CD4-positive, alpha-beta T cell (primary cell): ENCODE data around the gene ZNHIT3. TPM values are rescaled to one million over a fixed set of nuclear protein-coding genes. Genes with fewer than 3 reads are reported as not detected.

Experiments
- ATAC-seq: fragments of 200-7000 bp; cut with Tn5 transposase; one replicate; pipeline ENCODE4 v1.10.0; 2022; ENCODE audit warnings: mild to moderate bottlenecking; ENCODE audit not compliant: poor library complexity
- CTCF ChIA-PET: fragments of 350-600 bp; sonication (Branson Sonifier 250); formaldehyde crosslinking; loops from one replicate; lab custom pipeline; 2021; ENCODE audit warnings: antibody characterized with exemption, inconsistent platforms; lab: Charles Lee
- POLR2A ChIA-PET: fragments of 350-600 bp; sonication (Branson Sonifier 250); formaldehyde crosslinking; loops from one replicate; lab custom pipeline; 2021; ENCODE audit warnings: antibody characterized with exemption, inconsistent platforms; lab: Charles Lee
- DNase-seq, 14 experiments: peaks; one replicate each; pipeline ENCODE4 v3.0.0-alpha.2; 2013 to 2020; ENCODE audit warnings: mixed read lengths in 2 of 14
- H3K27ac ChIP-seq, 2 donors: one replicate each; pipeline versions ENCODE4 v1.5.1 to v1.7.0; 2013; ENCODE audit warnings: low read length in 2 of 2, low read depth in 1 of 2, mild to moderate bottlenecking in 1 of 2
- H3K27me3 ChIP-seq, 2 experiments: 1 replicate in 1 of 2; 2 replicates in 1 of 2; pipeline versions ENCODE4 v1.6.1 to v1.7.0; 2013; ENCODE audit warnings: low read length in 2 of 2, control low read depth in 1 of 2, mild to moderate bottlenecking in 1 of 2, moderate library complexity in 1 of 2; ENCODE audit not compliant: insufficient read depth in 2 of 2, control insufficient read depth in 1 of 2
- H3K36me3 ChIP-seq: one replicate; pipeline ENCODE4 v1.6.1; 2013; ENCODE audit warnings: low read length, control low read depth; ENCODE audit not compliant: insufficient read depth
- H3K4me1 ChIP-seq: one replicate; pipeline ENCODE4 v1.6.1; 2013; ENCODE audit warnings: low read length, control low read depth; ENCODE audit not compliant: insufficient read depth
- H3K4me3 ChIP-seq: one replicate; pipeline ENCODE4 v1.5.1; 2013; ENCODE audit warnings: mild to moderate bottlenecking, low read length, moderate library complexity
- H3K9me3 ChIP-seq, 2 experiments: 1 replicate in 1 of 2; 2 replicates in 1 of 2; pipeline versions ENCODE4 v1.6.1 to v1.7.0; 2013; ENCODE audit warnings: low read length in 2 of 2, mild to moderate bottlenecking in 2 of 2, control low read depth in 1 of 2, moderate library complexity in 1 of 2; ENCODE audit not compliant: control insufficient read depth in 1 of 2, insufficient read depth in 1 of 2
- H3K27ac Mint-ChIP-seq: one replicate; pipeline ENCODE4 v1.8.0; 2020; ENCODE audit warnings: mixed read lengths
- H3K27me3 Mint-ChIP-seq: one replicate; pipeline ENCODE4 v1.8.0; 2021; ENCODE audit warnings: mixed read lengths
- H3K36me3 Mint-ChIP-seq: one replicate; pipeline ENCODE4 v1.8.0; 2021; ENCODE audit warnings: low read depth, mixed read lengths
- H3K4me1 Mint-ChIP-seq: one replicate; pipeline ENCODE4 v1.8.0; 2021; ENCODE audit warnings: low read depth, mixed read lengths
- H3K4me3 Mint-ChIP-seq: one replicate; pipeline ENCODE4 v1.8.0; 2020; ENCODE audit warnings: mild to moderate bottlenecking, mixed read lengths
- H3K9me3 Mint-ChIP-seq: one replicate; pipeline ENCODE4 v1.8.0; 2020; ENCODE audit warnings: mixed read lengths
- CTCF ChIP-seq: fragments of 200-600 bp; IDR thresholded peaks from one replicate; pipeline ENCODE4 v1.8.0; 2022; ENCODE audit warnings: antibody characterized with exemption, mild to moderate bottlenecking
- intact Hi-C, 2 experiments: fragments of 100-400 bp; cut with DNase I in 1 of 2; cut with micrococcal nuclease in 1 of 2; formaldehyde crosslinking; loops; one replicate each; pipeline versions ENCODE4 v1.15.1 to v1.9.0; 2023 to 2025; cut with DNase I, micrococcal nuclease
- total RNA-seq, 174 experiments: library from RNA in 2 of 174; stranded (reverse) in 2 of 174; gene quantifications; one replicate each; pipeline ENCODE4 v1.2.3 and lab custom pipeline; 2021 to 2026

ZNHIT3 gene
- total RNA-seq, 2 experiments from 2014 or later, result 70.2 to 73.9 TPM

DNA sequence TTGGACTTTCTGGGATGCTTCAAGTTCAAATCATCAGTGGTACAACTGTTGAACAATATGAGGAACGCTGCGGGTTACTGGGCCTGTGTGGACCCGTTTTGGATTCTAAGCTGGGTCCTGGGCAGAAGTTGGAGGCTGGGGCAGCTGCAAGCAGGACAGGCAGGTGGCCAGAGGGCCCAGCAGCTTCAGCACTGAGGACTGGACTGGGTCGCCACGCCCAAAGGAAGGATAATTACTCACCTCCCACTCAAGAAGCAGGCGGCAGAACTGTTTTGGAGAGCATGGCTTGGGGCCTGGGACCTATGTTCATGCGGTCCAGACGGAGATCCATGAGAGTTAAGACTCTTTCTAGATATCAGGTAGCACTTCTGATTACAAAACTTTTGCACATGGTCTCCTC, 1.5 kb upstream of the ZNHIT3 start:
- ChIA-PET POLR2A (interaction anchor here (1.3 to 4.6 kb wide), 3 partner anchors 50 to 61 kb away, joined by 4 to 31 read pairs (median 23); partner anchors contain the start of genes GGNBP2, MYO19 and PIGW), CTCF (no interaction called here)
- H3K4me3 ChIP-seq, result no peak overlapping the region
- TF ChIP-seq CTCF, result no peak
- H3K4me1 ChIP-seq, result peaks cover 45% of the 10 kb centered on the region
- intact Hi-C loops, result loop anchor here (5.0 to 10.0 kb wide), 7 partner anchors 47 to 1000 kb away; partner anchors contain the start of genes DHRS11 (in 1 of the 2), DUSP14 (in 1 of the 2), LYZL6 (in 1 of the 2) and MYO19 (in 1 of the 2)
- Mint-ChIP-seq H3K4me1 (peaks cover 33% of the 10 kb centered on the region), H3K9me3 (no peaks in the 10 kb centered on the region), H3K36me3 (peaks cover 23% of the 10 kb centered on the region), H3K4me3 (peak overlapping the region; percentile 99), H3K27ac (peak overlapping the region; percentile 88), H3K27me3 (peaks cover 14% of the 10 kb centered on the region)
- peaks cover 7% of the 10 kb centered on the region for H3K36me3 ChIP-seq
- no peaks in the 10 kb centered on the region for H3K9me3 ChIP-seq
- H3K27ac ChIP-seq, result no peak overlapping the region
- H3K27me3 ChIP-seq, result peaks cover 8 to 11% of the 10 kb centered on the region in 2 experiments
- DNase-seq, result no peak
- ATAC-seq, result no peak

- H3K4me3 Mint-ChIP-seq, result peak overlapping the region; percentile 99
- peaks cover 38% of the 10 kb centered on the region for H3K4me1 Mint-ChIP-seq
- ChIA-PET CTCF (no interaction called here), POLR2A (interaction anchor here (1.0 to 4.6 kb wide), 8 partner anchors 9 to 236 kb away, joined by 3 to 31 read pairs (median 6); partner anchors contain the start of genes GGNBP2, MRM1, MYO19 and PIGW)
- peaks cover 47% of the 10 kb centered on the region for H3K4me1 ChIP-seq
- TF ChIP-seq CTCF, result no peak
- H3K27ac Mint-ChIP-seq, result peak overlapping the region; percentile 88
- intact Hi-C loops, result loop anchor here (2.0 to 10.0 kb wide), 8 partner anchors 46 to 999 kb away; partner anchors contain the start of genes DHRS11 (in 1 of the 2), DUSP14 (in 1 of the 2), GGNBP2 (in 1 of the 2) and LYZL6 (in 1 of the 2)
- ATAC-seq (no peak), DNase-seq (no peak)
- peaks cover 13% of the 10 kb centered on the region for H3K36me3 ChIP-seq
- peaks cover 10% of the 10 kb centered on the region for H3K27me3 Mint-ChIP-seq
- peak overlapping the region; percentile 19 to 60 for H3K27ac ChIP-seq
- H3K9me3 ChIP-seq, result no peaks in the 10 kb centered on the region
- H3K27me3 ChIP-seq, result peaks cover 8 to 11% of the 10 kb centered on the region in 2 experiments
- peaks cover 27% of the 10 kb centered on the region for H3K36me3 Mint-ChIP-seq
- H3K9me3 Mint-ChIP-seq, result no peaks in the 10 kb centered on the region
- peak overlapping the region; percentile 99 for H3K4me3 ChIP-seq
Observed at GRCh38 chr17:36485805-36486203, 677 bp upstream of the ZNHIT3 start.

DNA sequence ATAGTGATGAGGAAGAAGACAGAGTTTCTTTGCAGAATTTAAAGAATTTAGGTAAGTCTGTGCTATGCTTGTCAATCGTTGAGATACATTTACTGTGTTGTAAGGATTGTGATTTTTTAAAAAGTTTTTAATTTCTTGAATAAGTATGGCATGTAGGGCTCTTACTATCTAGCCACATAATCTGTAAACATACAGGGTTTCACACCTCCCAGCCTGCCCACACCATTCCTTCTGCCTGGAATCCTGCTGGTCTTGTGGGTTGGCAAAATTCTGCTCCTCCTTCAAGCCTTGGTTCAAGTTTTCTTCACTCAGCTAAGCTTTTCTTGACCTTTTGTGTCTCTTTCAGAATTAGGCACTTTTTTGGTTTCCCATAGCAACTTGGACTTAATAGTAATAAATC, 7.5 kb downstream of the ZNHIT3 start:
- no peaks in the 10 kb centered on the region for H3K27me3 Mint-ChIP-seq
- ChIA-PET POLR2A (no interaction called here), CTCF (no interaction called here)
- no peak for TF ChIP-seq CTCF
- no peaks in the 10 kb centered on the region for H3K9me3 ChIP-seq
- H3K27ac ChIP-seq, result no peak overlapping the region
- H3K36me3 Mint-ChIP-seq, result peaks cover 85% of the 10 kb centered on the region
- H3K27ac Mint-ChIP-seq, result no peak overlapping the region
- DNase-seq (no peak), ATAC-seq (no peak)
- H3K4me1 Mint-ChIP-seq, result peaks cover 28% of the 10 kb centered on the region
- no peaks in the 10 kb centered on the region for H3K27me3 ChIP-seq
- H3K4me3 ChIP-seq, result no peak overlapping the region
- peaks cover 81% of the 10 kb centered on the region for H3K36me3 ChIP-seq
- H3K9me3 Mint-ChIP-seq, result no peaks in the 10 kb centered on the region
- intact Hi-C loops, result loop anchor here in 1 of 2 experiments (10.0 kb wide), 1 partner anchor 649 kb away; no protein-coding TSS in a partner anchor
- peaks cover 8% of the 10 kb centered on the region for H3K4me1 ChIP-seq
- no peak overlapping the region for H3K4me3 Mint-ChIP-seq
